HCEC 1CT (cell line): ENCODE results near the gene AP1S1.
A peak's percentile ranks its signal among the peaks of the same experiment; 100 is the strongest.
"Not testable (repeated sequence)": the region's sequence is repeated elsewhere in the genome, so short reads cannot be mapped to it uniquely, and the experiment has no call there.

Source experiments
- DNase-seq: peaks from one replicate; pipeline ENCODE4 v3.0.0-alpha.2; 2017

The AP1S1 gene

DNA sequence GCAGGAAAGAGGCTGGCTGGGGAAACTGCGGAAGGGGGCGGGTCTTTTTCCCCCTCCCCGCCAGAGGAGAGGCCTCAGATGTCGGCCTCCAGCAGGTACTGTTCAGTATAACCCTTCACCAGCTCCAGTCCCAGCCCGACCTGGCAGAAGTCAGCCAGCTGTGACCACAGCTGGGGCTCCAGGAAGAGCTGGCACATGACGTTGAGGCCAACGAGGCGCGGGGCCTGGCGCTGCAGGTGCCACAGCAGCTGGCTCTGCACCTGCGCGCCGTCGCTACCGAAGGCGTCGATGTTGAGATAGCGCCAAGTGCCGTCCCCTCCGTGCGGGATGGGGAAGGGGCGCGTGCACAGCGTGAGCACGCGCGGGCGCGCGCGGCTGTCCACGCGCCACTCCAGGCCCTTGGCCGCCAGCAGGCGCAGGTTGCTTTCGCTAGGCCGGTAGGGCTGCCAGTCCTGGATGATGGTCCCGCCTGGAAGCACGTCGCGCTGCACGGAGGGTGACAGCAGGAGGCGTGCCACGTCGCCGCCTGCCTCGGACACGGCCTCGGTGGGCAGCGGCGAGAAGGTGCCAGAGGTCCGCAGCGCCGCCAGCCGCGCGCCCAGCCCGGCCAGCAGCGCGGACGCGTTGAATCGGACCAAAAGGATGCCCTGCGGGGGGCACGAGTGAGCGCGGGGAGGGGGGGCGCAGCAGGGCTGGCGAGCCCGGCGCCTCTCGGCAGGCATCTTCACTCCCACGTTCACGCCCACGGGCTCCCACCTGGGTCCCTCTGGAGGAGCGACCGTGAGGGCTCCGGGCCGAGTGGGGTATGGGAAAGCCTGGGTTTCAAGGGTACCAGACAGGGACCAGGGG lies 18.0 kb downstream of the AP1S1 start:
- DNase-seq, result no peak

DNA sequence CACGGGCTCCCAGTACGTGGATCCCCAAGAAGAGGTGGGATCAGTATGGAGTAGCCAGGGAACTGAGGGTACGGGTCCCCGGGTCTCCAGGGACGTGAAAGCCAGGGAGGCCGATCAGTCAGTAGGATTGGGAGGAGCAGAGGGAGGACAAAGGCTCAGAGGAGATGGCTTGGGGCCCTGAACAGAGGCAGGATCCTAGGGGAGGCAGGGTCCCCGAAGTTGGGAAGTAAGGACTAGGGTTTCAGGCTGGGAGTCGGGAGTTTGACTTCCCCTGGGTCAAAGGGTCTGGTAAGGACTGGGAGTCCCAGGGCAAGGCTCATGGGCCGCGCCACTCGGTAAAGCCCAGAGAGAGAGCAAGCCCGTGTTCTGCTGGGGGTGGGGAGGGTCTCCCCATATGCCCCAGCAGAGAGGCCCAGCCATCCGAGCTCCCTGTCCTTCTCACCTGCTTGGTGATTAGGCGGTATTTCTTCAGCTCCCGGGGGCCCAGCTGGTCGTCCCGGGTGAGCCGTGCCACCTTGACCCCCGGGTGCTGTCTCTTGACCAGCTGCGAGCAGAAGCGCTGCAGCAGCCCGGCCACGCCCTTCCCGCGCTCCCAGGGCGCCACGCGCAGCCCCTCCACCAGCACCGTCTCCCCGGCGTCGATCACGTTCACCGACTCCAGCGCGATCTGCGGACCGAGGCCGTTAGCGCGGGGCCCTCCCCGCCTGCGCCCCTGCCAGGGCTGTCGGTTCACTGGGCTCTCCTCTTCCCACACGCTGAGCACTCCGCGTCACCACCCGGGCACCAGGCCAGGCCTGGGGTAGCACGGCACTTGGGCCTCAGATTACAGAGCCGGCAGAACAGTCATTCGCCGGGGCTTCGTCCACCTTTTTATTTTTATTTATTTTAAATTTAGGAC lies 18.8 kb downstream of the AP1S1 start:
- DNase-seq, result peak; percentile 63

DNA sequence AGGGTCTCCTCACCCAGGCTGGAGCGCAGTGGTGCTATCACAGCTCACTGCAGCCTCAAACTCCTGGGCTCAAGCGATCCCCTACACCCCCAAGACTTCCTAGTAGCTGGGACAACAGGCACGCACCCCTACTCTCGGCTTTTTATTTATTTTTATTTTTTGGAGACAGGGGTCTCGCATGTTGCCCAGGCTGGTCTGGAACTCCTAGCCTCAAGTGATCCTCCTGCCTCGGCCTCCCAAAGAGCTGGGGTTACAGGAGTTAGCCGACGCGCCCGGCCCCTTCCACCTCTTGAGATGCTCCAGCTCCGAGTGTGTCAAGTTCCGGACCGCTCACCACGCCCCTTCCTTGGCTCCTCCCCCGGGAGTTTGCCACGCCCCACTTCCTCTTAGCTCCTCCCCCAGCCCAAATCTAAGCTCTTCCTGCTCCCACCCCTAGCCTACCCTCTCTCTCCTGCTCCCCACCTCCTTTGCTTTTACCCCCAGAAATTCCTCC lies 19.5 kb downstream of the AP1S1 start:
- peak; percentile 68 for DNase-seq

DNA sequence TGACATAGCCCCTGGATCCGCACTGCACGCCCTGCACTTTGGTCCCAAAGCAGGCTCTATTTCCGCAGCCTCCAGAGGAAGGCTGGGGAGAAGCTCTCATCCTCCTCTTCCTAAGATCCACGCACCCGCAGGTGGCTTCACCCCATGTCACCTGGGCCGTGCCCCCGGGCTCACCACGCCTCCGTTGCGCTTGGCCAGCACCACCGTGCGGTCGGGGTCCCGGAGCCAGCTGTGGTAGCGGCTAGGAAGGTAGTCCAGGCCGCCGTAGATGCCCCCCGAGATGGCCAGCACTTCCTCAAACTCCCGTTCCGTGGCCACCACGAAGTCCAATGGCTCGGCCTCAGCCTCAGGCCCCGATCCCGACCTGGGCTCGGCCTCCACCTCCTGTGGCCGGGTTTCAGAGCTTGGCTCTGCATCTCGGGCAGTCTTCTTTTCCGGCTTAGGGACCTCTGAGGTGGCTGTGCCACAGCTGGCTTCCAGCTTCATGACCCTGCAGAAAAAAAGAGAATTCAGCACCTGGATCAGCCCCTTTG lies 20.1 kb downstream of the AP1S1 start:
- DNase-seq, result no peak

DNA sequence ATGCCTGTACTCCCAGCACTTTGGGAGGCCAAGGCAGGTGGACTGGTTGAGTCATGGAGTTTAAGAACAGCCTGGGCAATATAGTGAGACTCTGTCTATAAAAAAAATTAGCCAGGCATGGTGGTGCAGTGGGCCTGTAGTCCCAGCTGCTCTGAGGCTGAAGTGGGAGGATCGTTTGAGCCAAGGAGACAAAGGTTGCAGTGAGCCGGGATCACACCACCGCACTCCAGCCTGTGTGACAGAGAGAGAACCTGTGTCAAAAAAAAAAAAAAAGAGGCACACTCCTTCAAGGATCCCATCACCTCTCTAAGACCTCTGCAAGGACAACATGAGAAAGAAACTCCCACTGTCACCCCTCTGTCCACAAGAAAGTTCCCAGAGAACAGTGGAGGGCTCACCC lies 21.4 kb downstream of the AP1S1 start:
- no peak for DNase-seq

DNA sequence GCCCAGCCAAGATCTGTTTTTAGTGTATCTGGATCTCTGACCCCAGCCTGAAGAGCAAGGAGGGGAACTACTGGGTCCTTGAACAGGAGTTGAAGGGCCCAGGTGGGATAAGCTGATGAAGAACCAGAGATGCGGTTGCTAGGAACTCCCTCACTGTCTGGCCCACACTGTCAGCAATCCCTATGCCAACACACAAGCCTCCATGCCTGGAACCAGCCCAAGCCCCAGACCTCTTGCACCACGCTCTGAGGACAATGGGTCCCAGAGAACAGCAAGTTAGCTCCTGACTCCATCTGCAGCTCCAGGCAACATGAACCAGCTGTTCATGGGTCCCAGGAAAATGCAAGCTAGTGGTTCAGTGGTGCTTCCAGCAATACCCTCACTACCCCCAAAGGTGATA lies 23.4 kb downstream of the AP1S1 start:
- DNase-seq, result no peak

DNA sequence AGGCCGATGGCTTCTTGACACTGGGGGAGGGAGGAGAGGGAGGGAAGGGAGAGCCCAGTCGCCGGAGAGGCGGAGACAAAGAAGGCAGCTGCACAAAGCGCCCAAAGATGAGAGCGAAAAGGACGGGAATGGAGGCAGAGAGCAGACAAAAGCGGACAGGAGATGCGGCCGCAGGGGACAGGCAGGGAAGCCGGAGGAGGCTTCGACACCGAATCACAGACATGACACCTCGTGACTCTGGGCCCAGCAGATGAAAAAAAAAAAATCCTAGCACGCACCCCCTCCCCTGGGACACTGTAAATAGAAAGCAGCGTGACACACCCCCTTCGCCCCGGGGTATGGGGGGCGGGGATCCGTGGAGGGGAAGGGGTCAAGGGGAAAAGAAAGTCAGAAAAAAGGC lies 24.8 kb downstream of the AP1S1 start:
- no peak for DNase-seq

DNA sequence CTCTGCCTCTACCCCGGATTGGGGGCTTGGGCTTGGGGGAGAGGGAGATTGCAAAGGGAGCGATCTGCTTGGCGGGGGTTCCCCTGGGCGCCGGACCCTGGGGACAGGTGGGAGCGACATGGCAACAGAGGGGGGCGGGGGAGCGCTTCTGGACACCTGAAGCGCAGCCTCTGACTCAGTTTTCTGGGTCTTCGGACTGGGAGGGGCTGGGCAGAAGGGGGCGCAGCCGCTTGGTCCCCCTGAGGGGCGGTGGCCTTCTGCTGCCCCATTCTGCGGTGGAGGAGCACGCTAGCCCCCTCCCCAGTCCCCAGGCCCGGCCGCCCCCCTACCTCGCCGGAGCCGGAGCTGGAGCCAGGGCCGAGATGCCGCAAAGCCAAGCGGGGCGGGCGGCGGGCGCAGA lies 25.4 kb downstream of the AP1S1 start:
- no peak for DNase-seq

DNA sequence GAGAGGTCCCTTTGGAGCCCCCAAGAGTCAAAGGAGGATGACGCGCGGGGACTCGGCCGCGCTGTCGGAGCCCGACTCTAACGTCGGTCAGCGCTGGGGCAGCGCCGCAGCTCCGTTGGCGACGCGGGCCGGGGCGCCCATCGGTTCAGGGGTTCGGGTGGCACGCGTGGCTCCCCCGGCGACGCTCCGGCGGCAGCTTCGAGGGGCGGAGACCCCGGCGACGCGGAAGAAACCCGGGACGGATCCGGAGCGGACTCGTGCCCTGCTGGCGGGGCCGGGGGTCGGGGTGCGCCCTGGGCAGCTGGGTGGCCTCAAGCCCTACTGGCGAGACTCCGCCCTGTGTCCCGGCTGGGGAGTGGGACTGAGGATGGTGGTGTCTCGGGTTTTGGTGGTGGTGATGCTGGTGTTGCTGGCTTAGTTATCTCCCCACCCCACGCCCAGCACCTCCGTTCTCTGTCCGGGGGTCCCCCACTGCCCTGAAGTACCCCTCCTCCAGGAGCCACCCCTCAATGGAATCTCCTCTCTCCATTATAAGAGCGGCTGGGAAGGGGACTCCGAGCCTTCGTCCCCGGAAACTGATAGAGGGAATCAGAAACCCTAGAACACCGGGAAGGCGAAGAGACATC lies 26.0 kb downstream of the AP1S1 start, which contains the start of gene NAT16:
TSS of gene NAT16 (minus strand) at position 164 of the 626 bp plus-strand sequence. CDS start 5,486 bp downstream, outside the sequence.
- no peak for DNase-seq

DNA sequence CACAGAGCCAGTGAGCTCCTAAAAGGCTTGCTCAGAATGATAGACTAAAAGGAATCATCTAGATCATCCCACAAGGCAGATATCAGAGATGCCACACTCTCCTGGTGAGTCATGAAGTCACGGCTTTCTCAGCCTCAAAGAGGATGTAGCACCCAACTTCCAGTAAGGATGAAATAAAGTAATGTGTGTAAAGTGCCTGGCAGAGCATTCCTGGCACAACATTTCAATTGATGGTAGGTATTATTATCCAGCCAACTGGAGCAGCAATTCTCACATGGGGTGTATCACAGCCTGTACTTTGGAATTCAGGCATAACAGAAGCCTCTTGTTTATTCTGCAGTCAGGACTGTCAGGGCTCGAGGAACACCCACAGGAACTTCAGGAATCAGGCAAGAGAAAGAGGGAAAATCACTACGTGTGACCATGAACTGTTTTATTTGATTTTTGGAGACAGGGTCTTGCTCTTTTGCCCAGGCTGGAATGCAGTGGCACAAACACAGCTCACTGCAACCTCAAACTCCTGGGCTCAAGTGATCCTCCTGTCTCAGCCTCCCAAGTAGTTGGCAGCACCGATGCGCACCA lies 31.1 kb downstream of the AP1S1 start:
- no peak for DNase-seq

DNA sequence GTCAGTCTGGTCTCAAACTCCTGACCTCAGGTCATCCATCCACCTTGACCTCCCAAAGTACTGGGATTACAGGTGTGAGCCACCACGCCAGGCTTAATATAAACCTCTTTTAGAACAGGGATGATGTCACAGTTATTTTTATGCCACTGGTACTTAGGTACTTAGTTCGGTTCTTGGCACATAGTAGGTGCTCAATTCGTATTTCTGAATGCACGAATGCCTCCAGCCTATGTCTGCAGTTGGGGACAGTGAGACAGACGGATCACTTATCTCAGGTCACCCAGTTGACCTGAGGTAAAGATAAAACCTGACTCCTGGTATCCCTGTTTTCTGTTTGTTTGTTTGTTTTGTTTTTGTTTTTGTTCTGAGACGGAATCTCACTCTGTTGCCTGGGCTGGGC lies 31.9 kb downstream of the AP1S1 start:
- no peak for DNase-seq

DNA sequence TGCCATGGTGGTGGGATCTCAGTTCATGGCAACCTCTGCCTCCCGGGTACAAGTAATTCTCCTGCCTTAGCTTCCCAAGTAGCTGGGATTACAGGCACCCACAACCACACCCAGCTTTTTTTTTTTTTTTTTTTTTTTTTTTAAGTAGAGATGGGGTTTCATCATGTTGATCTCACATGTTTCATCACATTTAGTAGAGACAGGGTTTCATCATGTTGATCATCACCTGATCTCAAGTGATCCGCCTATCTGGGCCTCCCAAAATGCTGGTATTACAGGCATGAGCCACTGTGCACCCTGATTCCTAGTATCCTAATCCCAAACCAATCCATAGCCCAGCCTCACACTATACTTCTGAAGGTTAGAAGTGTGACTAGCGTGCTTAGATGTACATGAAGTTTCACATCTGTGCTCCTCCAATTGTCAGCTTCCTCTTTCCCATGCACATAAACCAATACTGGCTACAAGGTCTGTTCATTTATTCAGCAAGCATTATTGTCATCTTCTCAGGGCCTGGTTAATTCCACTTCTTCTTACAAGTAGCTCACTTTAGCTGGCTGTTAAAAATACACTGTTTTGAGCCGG lies 32.7 kb downstream of the AP1S1 start:
- DNase-seq, result no peak

DNA sequence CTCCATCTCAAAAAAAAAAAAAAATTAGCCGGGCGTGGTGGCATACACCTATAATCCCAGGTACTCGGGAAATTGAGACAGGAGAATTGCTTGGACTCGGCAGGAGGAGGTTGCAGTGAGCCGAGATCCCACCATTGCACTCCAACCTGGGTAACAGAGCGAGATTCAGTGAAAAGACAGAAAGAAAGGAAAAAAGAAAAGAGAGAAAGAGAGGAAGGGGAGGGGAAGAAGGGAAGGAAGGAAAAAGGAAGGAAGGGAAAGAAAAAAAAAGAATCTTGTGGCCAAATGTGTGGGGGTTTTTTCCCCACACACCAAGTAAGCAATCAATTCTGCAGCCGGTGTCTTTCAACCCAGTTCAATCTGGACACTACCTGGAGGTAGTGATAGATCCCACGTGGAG lies 34.8 kb downstream of the AP1S1 start:
- no peak for DNase-seq

DNA sequence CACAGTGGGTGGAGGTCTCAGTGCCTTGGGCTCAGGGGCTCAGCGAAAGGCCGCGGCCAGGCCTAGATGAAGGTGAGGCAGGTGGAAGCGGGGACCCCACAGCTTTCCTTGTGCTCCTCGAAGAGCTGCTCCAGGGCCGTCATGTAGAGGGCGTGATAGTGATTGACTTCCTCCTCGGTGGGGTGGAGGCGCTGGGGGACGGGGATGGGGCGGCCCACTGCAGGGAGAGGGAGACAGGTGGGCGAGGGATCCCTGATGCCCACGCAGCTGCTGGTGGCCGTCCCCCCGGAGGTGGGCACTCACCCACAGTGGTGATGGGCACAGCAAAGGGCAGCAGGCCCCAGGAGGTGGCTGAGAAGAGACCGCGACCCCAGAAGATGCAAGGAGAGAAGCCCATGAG lies 41.6 kb downstream of the AP1S1 start:
- DNase-seq, result no peak

DNA sequence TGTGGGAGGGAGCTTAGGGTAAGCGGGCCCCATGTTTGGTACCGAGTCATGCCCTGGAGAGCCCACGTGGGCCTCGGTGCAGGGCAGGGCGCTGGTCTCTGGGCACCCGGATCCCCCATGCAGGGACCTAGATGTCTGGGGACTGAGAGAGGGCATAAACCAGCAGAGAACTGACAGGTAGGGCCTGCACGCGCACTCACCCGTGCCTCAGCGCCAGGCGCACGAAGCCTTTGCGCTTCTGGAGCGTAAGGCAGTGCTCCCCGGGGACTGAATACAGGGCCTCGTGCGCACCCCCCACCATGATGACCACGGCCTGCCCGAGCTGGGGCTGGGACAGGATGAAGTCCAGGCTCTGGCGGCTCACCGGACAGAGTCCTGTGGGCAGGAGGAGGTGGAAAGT lies 43.7 kb downstream of the AP1S1 start:
- no peak for DNase-seq

DNA sequence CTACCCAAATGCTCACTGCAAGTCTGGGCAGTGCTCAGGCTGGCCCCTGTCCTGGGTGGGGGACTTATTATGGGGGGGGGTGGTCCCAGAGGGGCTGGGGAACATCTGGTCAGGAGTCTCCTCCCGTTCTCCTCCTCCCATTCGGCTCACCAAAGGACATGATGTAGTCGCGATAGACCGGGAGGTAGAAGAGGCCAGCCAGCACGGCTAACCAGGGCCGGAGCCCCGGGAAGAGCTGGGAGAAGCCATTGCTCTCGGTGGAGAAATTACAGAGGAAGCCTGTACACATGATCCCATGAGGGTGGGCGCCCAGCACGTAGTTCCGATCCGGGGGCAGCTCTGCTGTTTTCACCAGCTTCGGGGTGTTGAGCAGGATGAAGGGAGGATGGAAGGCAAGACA lies 44.2 kb downstream of the AP1S1 start:
- no peak for DNase-seq

DNA sequence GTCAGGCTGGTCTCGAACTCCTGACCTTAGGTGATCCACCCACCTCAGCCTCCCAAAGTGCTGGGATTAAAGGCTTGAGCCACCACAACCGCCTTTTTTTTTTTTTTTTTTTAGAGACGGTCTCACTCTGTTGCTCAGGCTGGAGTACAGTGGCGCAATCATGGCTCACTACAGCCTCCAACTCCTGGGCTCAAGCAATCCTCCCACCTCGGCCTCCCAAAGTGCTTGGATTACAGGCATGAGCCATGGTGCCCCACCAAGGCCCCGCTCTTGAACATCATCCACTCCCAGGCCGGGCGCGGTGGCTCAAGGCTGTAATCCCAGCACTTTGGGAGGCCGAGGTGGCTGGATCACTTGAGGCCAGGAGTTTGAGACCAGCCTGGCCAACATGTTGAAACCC lies 45.2 kb downstream of the AP1S1 start:
- DNase-seq, result not testable (repeated sequence)

DNA sequence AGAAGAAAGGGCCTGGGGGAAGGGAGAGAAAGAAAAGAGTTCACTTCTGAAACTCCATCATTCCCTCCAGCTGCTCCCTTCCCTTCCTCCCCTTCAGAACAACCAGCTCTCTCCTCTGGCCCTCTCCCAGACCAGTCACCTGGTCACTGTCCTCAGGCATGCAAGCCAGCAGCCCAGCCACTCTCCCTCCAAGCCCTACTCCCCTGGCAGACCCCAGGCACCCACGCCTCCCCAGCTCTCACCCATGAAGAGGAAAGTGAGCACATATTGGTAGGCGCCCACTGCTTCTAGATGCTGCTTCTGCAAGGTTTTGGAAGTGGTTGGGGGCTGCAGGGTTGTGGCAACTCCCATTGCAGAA lies 46.2 kb downstream of the AP1S1 start:
- DNase-seq, result no peak

DNA sequence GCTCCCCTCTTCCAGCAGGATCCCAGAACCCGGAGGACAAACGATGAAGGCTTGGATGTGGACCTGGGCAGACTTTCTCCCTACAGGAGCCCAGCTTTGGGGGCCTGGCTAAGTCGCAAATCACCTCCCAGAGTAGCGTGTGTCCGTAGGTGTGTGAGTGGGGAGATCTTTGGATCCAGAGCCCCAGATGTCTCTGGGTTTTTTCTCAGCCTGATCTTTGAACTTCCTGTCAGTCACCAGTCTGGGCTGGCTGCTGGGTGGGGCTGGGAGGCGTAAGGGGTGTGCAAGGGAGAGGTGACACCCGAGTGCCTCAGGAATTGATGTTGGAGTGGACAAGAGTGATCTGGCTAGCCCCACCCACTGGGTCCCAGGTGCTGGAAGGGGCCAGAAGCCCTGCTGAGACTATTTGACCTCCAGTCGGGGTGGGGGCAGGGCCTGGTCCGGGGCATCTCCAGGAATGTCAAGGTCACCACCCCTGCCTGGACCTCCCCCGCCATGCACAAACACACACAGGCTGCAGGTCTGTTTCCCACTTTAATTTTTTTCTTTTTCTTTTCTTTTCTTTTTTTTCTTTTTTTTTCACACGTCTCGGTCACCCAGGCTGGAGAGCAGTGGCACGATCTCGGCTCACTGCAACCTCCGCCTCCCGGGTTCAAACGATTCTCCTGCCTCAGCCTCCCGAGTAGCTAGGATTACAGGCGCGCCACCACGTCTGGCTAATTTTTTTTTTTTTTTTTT lies 46.8 kb downstream of the AP1S1 start, which contains the start of gene MOGAT3:
TSS of gene MOGAT3 (minus strand) at position 175 of the 738 bp plus-strand sequence. CDS start 182 bp downstream, outside the sequence.
- DNase-seq, result no peak

DNA sequence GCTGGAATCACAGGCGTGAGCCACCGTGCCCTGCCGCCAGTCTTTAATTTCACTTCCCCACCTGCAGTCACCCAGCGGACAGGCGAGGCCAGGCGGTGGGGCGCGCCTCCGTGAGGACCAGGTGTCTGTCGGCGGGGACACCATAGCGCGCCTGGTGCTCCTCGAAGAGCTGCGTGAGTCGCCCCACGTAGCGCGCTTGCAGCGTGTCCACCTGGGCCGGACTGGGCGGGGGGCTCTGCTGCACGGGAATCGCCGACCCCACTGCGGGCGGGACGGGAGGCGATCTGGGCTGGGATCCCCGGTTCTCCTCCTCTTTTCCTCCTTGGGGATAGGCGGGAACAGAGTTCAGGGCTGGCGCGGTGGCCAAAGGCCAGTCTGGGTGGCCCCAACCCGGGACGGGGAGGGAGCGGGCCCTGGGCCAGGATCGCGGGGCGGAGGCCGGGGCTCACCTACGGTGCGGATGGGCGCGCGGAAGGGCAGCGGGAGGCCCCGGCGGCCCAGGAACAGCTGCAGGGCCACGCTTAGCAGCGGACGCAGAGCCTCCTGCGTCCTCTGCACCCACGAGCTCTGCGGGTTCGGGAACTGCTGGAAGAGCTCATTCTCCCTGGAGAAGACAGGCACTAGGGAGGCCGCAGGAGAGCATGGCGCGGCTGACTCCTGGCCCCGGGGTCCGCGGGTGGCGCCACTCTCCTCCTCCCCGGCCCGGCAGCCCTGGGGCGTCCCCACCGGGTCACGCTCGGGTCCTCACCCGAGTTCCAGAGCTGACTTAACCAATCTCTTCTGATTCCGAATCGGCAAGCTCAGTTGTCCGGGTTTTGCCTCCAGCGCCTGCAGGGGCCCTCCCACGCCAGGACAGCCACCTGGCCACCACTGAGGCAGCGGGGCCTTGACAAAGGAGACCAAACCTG lies 47.7 kb downstream of the AP1S1 start:
- no peak for DNase-seq

DNA sequence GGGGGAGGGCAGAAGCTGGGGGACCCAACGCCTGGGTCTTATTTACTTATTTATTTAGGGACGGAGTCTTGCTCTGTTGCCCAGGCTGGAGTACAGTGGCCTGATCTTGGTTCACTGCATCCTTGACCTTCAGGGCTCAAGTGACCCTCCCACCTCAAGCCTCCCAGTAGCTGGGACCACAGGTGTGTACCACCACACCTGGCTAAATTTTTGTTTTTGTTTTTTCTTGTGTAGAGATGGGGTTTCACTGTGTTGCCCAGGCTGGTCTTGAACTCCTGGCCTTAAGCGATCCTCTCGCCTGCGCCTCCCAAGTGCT lies 48.3 kb downstream of the AP1S1 start:
- no peak for DNase-seq
